Activated CD4-positive, CD25-positive, alpha-beta regulatory T cell treated with anti-CD3 and anti-CD28 coated beads, Interleukin-2, amount 50 U/mL, for 24 hours (primary cell): ENCODE measurements around the gene DDRGK1.
A peak's percentile ranks its signal among the peaks of the same experiment; 100 is the strongest.
"Not testable (repeated sequence)": the region's sequence is repeated elsewhere in the genome, so short reads cannot be mapped to it uniquely, and the experiment has no call there.

ENCODE experiments used
- ATAC-seq, 2 donors: fragments of 150-1000 bp; cut with Tn5 transposase; one replicate each; pipeline ENCODE4 v1.10.0; 2021; ENCODE audit warnings: mild to moderate bottlenecking in 1 of 2, moderate library complexity in 1 of 2

Gene DDRGK1

GRCh38 chr20:3233991-3234498 lies 29.6 kb upstream of the DDRGK1 start:
- no peak for ATAC-seq

- ATAC-seq = no peak
These were observed 28.9 kb upstream of the DDRGK1 start for GRCh38 chr20:3233131-3233990.

- ATAC-seq = no peak
These were observed 27.6 kb upstream of the DDRGK1 start for GRCh38 chr20:3231889-3232588.

GRCh38 chr20:3231116-3231515 lies 26.6 kb upstream of the DDRGK1 start:
- no peak for ATAC-seq

- no peak for ATAC-seq
These were observed 25.3 kb upstream of the DDRGK1 start for GRCh38 chr20:3229798-3230197.

GRCh38 chr20:3229158-3229557 lies 24.7 kb upstream of the DDRGK1 start:
- no peak for ATAC-seq

GRCh38 chr20:3228750-3229032 lies 24.2 kb upstream of the DDRGK1 start:
- no peak for ATAC-seq

- ATAC-seq = no peak
These were observed 23.7 kb upstream of the DDRGK1 start for GRCh38 chr20:3227936-3228749.

- ATAC-seq = no peak
These were observed 23.0 kb upstream of the DDRGK1 start for GRCh38 chr20:3227506-3227905.

- no peak for ATAC-seq
These were observed 22.4 kb upstream of the DDRGK1 start for GRCh38 chr20:3226864-3227263.

GRCh38 chr20:3226093-3226492 lies 21.6 kb upstream of the DDRGK1 start:
- no peak for ATAC-seq

- no peak for ATAC-seq
These were observed 20.4 kb upstream of the DDRGK1 start for GRCh38 chr20:3224681-3225421.

- no peak for ATAC-seq
These were observed 19.7 kb upstream of the DDRGK1 start for GRCh38 chr20:3223994-3224680.

- no peak for ATAC-seq
These were observed 19.1 kb upstream of the DDRGK1 start for GRCh38 chr20:3223651-3223993.

GRCh38 chr20:3222635-3223600 lies 18.4 kb upstream of the DDRGK1 start:
- peak; percentile 46 to 50 for ATAC-seq

GRCh38 chr20:3221398-3222226 lies 17.1 kb upstream of the DDRGK1 start:
- ATAC-seq = no peak

- peak; percentile 88 to 95 for ATAC-seq
These were observed 14.0 kb upstream of the DDRGK1 start for GRCh38 chr20:3218307-3218988.

GRCh38 chr20:3215359-3215917 lies 11.0 kb upstream of the DDRGK1 start:
- ATAC-seq = not testable (repeated sequence)

- ATAC-seq = no peak
These were observed 8.7 kb upstream of the DDRGK1 start for GRCh38 chr20:3213226-3213625.
